Smooth muscle cell (in vitro differentiated cells): ENCODE measurements around the gene MAEA. TPM values are rescaled to one million over a fixed set of nuclear protein-coding genes. Genes with fewer than 3 reads are reported as not detected.

Experiments used
- DNase-seq: peaks from one replicate; lab custom pipeline; 2025; ENCODE audit not compliant: unreplicated experiment; lab: John Stamatoyannopoulos, UW
- H2AFZ ChIP-seq: fragments of 200-600 bp; sonication (generic); 2 replicates; pipeline ENCODE4 v1.6.0; 2016; ENCODE audit warnings: antibody characterized with exemption, low read depth, mild to moderate bottlenecking
- H3F3A ChIP-seq: fragments of 200-600 bp; sonication (generic); 2 replicates; pipeline ENCODE4 v1.6.0; 2017; ENCODE audit warnings: antibody characterized with exemption, low read depth
- H3K27ac ChIP-seq: fragments of 200-600 bp; sonication (generic); 2 replicates; pipeline ENCODE4 v1.5.1; 2016; ENCODE audit warnings: low read depth, mild to moderate bottlenecking
- H3K27me3 ChIP-seq: fragments of 200-600 bp; sonication (generic); 2 replicates; pipeline ENCODE4 v1.6.1; 2016; ENCODE audit warnings: low read depth, mild to moderate bottlenecking
- H3K36me3 ChIP-seq: fragments of 200-600 bp; sonication (generic); 2 replicates; pipeline ENCODE4 v1.5.1; 2016; ENCODE audit warnings: low read depth
- H3K4me1 ChIP-seq: fragments of 200-600 bp; sonication (generic); 2 replicates; pipeline ENCODE4 v1.5.1; 2016; ENCODE audit warnings: low read depth
- H3K4me2 ChIP-seq: fragments of 200-600 bp; sonication (generic); 2 replicates; pipeline ENCODE4 v1.6.0; 2016; ENCODE audit warnings: mild to moderate bottlenecking
- H3K4me3 ChIP-seq: fragments of 200-600 bp; sonication (generic); 2 replicates; pipeline ENCODE4 v1.5.1; 2016; ENCODE audit warnings: mild to moderate bottlenecking
- H3K79me2 ChIP-seq: fragments of 200-600 bp; sonication (generic); 2 replicates; pipeline ENCODE4 v1.6.0; 2016; ENCODE audit warnings: low read depth, mild to moderate bottlenecking
- H3K9ac ChIP-seq: fragments of 200-600 bp; sonication (generic); 2 replicates; pipeline ENCODE4 v1.6.0; 2016; ENCODE audit warnings: low read depth
- H3K9me3 ChIP-seq: fragments of 200-600 bp; sonication (generic); replicated peaks from 2 replicates; pipeline ENCODE4 v1.5.1; 2016; ENCODE audit warnings: low read depth
- H4K20me1 ChIP-seq: fragments of 200-600 bp; sonication (generic); 2 replicates; pipeline ENCODE4 v1.6.0; 2016; ENCODE audit warnings: low read depth
- WGBS: methylation state at CpG from one replicate; pipeline ENCODE4 v1.1.7; 2016; ENCODE audit warnings: low lambda C conversion rate; 5-methylcytosine and 5-hydroxymethylcytosine counted together
- polyA plus RNA-seq: library from polyadenylated mRNA; unstranded; fragments of >200 nt; fragmentation: Nextera tagmentation; extraction: Ambion mirVana; gene quantifications from 2 replicates; pipeline ENCODE4 v1.2.1, GENCODE V29; 2016
- total RNA-seq: library from RNA; depleted of rRNA; stranded (reverse); fragments of >200 nt; gene quantifications from 2 replicates; pipeline ENCODE4 v1.2.3, GENCODE V29; 2014
- TF ChIP-seq, protein P1 (sequence below): fragments of 200-600 bp; sonication (generic); IDR thresholded peaks from 2 replicates; pipeline ENCODE4 v1.5.1; 2017; ENCODE audit warnings: borderline replicate concordance, mild to moderate bottlenecking, antibody characterized with exemption; ENCODE audit not compliant: insufficient read depth, poor library complexity, severe bottlenecking

The MAEA gene
- total and polyA plus RNA-seq, 2 experiments from 2014 or later: 48.0 to 48.2 TPM

DNA sequence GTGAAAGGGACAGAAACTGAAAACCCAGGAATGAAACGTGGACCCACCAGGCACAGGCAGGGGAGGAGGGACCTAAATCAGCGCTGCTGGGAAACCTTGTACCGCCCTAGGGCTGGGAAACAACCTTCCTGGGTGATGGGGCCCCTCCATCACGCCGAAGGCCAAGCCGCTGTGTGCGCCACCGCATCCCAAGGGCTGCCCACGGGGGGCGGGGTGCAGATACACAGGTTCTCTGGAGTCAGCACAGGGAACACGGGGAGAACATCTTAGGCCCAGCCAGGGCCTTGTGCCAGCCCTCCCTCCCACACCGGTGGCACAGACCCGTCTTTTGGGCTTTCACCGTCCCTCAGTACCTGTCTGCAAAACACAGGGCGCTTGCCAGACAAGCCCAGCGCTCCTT lies 70.3 kb downstream of the MAEA start:
- no peak for DNase-seq
- no peak overlapping the region for H3K4me3 ChIP-seq
- no peak overlapping the region for H3K9ac ChIP-seq
- no peak overlapping the region for H3K27ac ChIP-seq
- H3K27me3 ChIP-seq: no peaks in the 10 kb centered on the region
- H3K4me2 ChIP-seq: no peak overlapping the region
- TF ChIP-seq, protein P1, sequence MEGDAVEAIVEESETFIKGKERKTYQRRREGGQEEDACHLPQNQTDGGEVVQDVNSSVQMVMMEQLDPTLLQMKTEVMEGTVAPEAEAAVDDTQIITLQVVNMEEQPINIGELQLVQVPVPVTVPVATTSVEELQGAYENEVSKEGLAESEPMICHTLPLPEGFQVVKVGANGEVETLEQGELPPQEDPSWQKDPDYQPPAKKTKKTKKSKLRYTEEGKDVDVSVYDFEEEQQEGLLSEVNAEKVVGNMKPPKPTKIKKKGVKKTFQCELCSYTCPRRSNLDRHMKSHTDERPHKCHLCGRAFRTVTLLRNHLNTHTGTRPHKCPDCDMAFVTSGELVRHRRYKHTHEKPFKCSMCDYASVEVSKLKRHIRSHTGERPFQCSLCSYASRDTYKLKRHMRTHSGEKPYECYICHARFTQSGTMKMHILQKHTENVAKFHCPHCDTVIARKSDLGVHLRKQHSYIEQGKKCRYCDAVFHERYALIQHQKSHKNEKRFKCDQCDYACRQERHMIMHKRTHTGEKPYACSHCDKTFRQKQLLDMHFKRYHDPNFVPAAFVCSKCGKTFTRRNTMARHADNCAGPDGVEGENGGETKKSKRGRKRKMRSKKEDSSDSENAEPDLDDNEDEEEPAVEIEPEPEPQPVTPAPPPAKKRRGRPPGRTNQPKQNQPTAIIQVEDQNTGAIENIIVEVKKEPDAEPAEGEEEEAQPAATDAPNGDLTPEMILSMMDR: no peak
- H3K36me3 ChIP-seq: no peaks in the 10 kb centered on the region
- no peaks in the 10 kb centered on the region for H3K4me1 ChIP-seq
- H3F3A ChIP-seq: no peaks in the 10 kb centered on the region
- H4K20me1 ChIP-seq: peaks cover 31% of the 10 kb centered on the region
- 94% methylated on average over 16 of the region's 16 CpGs for WGBS
- H3K9me3 ChIP-seq: no peaks in the 10 kb centered on the region
- no peaks in the 10 kb centered on the region for H3K79me2 ChIP-seq
- no peak overlapping the region for H2AFZ ChIP-seq

DNA sequence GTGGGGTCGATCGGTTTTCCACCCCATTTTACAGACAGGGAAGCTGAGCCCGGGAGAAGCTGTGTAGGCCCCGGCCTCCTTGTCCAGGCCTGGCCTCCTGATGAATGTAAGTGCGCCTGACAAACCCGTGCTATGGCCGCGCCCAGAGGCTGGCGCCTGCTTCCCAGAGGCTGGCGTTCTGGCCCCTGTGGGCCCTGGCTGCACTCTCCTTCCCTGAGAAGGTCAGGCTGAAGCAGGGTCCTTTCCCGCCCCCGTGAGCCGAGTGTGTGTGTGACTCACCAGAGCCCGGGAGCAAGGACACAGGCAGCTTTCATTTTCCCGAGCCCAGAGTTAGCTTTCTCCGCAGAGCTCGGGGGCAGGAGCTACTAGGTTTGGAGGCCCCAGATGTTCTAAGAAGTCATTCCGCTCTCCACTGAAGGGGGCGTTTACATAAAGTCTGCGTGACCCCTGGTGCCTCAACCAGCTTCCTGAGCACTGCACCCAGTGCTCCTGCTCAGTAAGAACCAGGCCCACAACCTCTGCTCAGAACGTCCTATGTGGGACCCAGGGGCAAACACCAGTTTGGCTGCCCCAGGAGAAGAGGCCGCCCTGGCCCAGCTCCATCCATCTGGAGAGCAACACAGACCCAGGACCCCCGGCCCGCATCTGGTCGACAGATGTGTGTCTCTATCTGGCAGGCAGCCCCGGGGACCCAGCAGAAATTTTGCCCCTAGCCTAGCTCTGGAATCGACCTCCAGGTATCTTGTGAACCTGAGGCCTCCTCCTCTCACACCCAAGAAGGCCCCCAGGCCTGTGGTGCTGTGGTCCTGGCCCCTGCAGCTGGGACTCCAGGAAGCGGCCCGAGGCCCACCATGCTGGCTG lies 71.0 kb downstream of the MAEA start:
- H3K4me2 ChIP-seq: no peak overlapping the region
- TF ChIP-seq, protein P1: no peak

DNA sequence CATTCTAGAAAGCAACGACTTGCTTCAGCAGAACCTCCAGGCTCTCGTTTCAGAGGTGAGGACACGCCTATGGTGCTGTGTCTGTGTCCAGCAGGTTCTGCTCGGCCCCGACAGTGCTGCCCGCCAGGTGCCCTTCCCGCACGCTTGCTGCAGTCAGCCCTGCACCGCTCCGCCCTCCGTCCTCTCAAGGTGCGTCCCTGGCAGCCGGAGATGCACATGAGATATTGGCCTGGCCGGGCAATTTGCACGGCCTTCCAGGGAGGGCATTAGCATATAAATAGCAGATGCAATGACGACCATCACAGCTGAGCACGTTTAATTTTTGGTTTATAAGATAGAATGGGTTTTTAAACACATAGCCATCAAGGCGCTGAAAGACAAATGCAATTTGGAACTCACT lies 71.7 kb downstream of the MAEA start:
- H3K79me2 ChIP-seq: no peaks in the 10 kb centered on the region
- no peak overlapping the region for H2AFZ ChIP-seq
- WGBS: 91% methylated on average over 14 of the region's 18 CpGs
- H3K4me2 ChIP-seq: no peak overlapping the region
- no peaks in the 10 kb centered on the region for H3F3A ChIP-seq
- no peak overlapping the region for H3K27ac ChIP-seq
- no peaks in the 10 kb centered on the region for H3K9me3 ChIP-seq
- no peaks in the 10 kb centered on the region for H3K27me3 ChIP-seq
- H3K36me3 ChIP-seq: no peaks in the 10 kb centered on the region
- H4K20me1 ChIP-seq: peaks cover 46% of the 10 kb centered on the region
- no peaks in the 10 kb centered on the region for H3K4me1 ChIP-seq
- TF ChIP-seq, protein P1: no peak
- no peak overlapping the region for H3K4me3 ChIP-seq
- no peak for DNase-seq
- H3K9ac ChIP-seq: no peak overlapping the region

More for the DNA sequence above, 71.0 kb downstream of the MAEA start:
- Histone ChIP-seq H3K27ac (no peak overlapping the region), H3K9ac (no peak overlapping the region), H3K27me3 (no peaks in the 10 kb centered on the region), H4K20me1 (peaks cover 38% of the 10 kb centered on the region), H3K79me2 (no peaks in the 10 kb centered on the region), H3K4me3 (no peak overlapping the region), H3K9me3 (no peaks in the 10 kb centered on the region), H2AFZ (no peak overlapping the region), H3K36me3 (no peaks in the 10 kb centered on the region), H3K4me1 (no peaks in the 10 kb centered on the region), H3F3A (no peaks in the 10 kb centered on the region)
- no peak for DNase-seq
- WGBS: 68% methylated on average over 29 of the region's 29 CpGs

DNA sequence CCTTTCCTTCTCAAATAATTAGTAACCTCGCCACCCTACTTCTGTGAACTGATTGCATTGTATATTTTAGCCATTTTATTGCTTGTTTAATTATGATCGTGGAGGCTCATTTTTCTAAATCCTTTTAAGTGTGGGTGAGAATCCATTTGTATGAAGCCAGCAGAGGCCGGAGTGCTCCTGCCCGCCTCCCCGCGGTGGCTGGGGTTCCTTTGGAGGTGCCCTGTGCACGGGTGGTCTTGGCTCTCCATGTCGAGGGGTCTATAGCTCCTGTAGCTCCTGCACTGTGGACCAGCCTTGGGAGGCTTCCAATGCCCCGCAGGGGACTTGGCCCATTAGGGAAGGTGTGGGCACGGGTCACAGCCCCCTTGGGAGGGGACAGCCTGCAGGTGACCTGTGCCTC lies 72.4 kb downstream of the MAEA start:
- Histone ChIP-seq H3K9ac (no peak overlapping the region), H3K4me2 (no peak overlapping the region), H3F3A (no peaks in the 10 kb centered on the region), H2AFZ (no peak overlapping the region), H3K4me1 (no peaks in the 10 kb centered on the region), H3K4me3 (no peak overlapping the region), H3K79me2 (no peaks in the 10 kb centered on the region), H3K9me3 (no peaks in the 10 kb centered on the region), H3K36me3 (no peaks in the 10 kb centered on the region), H3K27ac (no peak overlapping the region), H3K27me3 (no peaks in the 10 kb centered on the region), H4K20me1 (peaks cover 47% of the 10 kb centered on the region)
- DNase-seq: no peak
- 98% methylated on average over 10 of the region's 10 CpGs for WGBS
- TF ChIP-seq, protein P1: no peak
